SJSA1 (cell line): ENCODE measurements around the gene PIGQ. TPM values are rescaled to one million over a fixed set of nuclear protein-coding genes. Genes with fewer than 3 reads are reported as not detected.
A peak's percentile ranks its signal among the peaks of the same experiment; 100 is the strongest.

Source experiments
- DNase-seq, 2 experiments: peaks; one replicate each; pipeline ENCODE4 v3.0.0-alpha.2; 2015 to 2020; ENCODE audit warnings: low spot score in 2 of 2, low read depth in 1 of 2
- H3K27ac ChIP-seq: fragments of 250-450 bp; sonication (Bioruptor Pico); 2 replicates; pipeline ENCODE4 v1.5.1; 2020; ENCODE audit warnings: mild to moderate bottlenecking, moderate library complexity
- H3K27me3 ChIP-seq: fragments of 250-450 bp; sonication (Bioruptor Pico); replicated peaks from 2 replicates; pipeline ENCODE4 v1.5.1; 2020; ENCODE audit warnings: mild to moderate bottlenecking, moderate library complexity
- H3K36me3 ChIP-seq: fragments of 250-450 bp; sonication (Bioruptor Pico); 2 replicates; pipeline ENCODE4 v1.5.1; 2020; ENCODE audit warnings: mild to moderate bottlenecking
- H3K4me1 ChIP-seq: fragments of 250-450 bp; sonication (Bioruptor Pico); replicated peaks from 2 replicates; pipeline ENCODE4 v1.6.1; 2021; ENCODE audit warnings: mild to moderate bottlenecking
- H3K4me3 ChIP-seq: fragments of 250-450 bp; sonication (Bioruptor Pico); 2 replicates; pipeline ENCODE4 v1.5.1; 2020; ENCODE audit warnings: mild to moderate bottlenecking
- H3K9me3 ChIP-seq: fragments of 250-450 bp; sonication (Bioruptor Pico); replicated peaks from 2 replicates; pipeline ENCODE4 v1.5.1; 2020; ENCODE audit warnings: mild to moderate bottlenecking
- total RNA-seq: library from RNA; depleted of rRNA; stranded (reverse); fragments of >200 nt; shearing (Covaris generic); gene quantifications from 2 replicates; pipeline ENCODE4 v1.2.3, GENCODE V29; 2014

PIGQ gene
- total RNA-seq, 1 experiment from 2014 or later, result 33.8 TPM

DNA sequence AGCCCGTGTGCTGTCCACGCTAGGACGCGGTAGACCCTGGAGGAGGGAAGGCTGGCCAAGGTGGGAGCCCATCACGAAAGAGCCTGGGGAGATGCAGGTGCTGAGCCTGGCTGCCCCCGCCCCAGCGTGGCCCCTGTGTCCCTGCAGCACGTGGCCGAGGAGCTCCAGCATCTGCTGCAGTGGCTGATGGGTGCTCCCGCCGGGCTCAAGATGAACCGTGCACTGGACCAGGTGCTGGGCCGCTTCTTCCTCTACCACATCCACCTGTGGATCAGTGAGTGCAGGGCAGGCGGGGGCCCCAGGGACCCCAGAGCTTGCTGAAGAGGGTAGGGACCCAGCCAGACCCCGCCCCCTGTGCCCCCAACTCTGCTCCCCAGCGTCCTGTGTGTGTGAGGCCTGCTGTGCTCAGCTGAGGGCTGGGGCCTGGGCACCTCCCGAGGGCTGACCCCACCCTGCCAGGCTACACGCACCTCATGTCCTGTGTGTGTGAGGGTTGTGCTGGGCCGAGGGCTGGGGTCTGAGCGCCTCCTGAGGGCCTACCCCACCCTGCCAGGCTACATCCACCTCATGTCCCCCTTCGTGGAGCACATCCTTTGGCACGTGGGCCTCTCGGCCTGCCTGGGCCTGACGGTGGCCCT lies 8.6 kb downstream of the PIGQ start:
- Histone ChIP-seq H3K9me3 (no peaks in the 10 kb centered on the region), H3K4me3 (no peak overlapping the region), H3K36me3 (peaks cover 28% of the 10 kb centered on the region), H3K27me3 (no peaks in the 10 kb centered on the region), H3K4me1 (no peaks in the 10 kb centered on the region), H3K27ac (no peak overlapping the region)
- no peak for DNase-seq

DNA sequence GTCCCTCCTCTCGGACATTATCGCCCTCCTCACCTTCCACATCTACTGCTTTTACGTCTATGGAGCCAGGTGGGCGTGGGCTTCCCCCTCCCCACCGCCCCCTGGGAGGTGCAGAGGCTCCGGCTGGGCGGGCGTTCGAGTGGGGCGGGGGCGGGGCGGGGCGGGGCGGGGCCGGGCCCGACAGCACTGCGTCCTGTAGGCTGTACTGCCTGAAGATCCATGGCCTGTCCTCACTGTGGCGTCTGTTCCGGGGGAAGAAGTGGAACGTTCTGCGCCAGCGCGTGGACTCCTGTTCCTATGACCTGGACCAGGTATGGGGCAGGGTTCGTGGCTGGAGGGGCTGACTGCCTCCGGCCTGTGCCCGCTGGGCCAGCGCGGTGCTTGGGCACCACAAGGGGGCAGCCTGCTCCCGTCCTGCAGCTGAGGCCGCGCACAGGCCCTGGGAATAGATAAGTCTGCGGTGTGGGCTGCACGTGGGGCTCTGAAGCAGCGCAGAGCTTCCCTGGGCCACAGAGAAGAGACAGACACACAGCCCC lies 9.2 kb downstream of the PIGQ start:
- Histone ChIP-seq H3K9me3 (no peaks in the 10 kb centered on the region), H3K4me1 (no peaks in the 10 kb centered on the region), H3K36me3 (peaks cover 26% of the 10 kb centered on the region), H3K27me3 (no peaks in the 10 kb centered on the region), H3K4me3 (no peak overlapping the region), H3K27ac (no peak overlapping the region)
- no peak for DNase-seq

DNA sequence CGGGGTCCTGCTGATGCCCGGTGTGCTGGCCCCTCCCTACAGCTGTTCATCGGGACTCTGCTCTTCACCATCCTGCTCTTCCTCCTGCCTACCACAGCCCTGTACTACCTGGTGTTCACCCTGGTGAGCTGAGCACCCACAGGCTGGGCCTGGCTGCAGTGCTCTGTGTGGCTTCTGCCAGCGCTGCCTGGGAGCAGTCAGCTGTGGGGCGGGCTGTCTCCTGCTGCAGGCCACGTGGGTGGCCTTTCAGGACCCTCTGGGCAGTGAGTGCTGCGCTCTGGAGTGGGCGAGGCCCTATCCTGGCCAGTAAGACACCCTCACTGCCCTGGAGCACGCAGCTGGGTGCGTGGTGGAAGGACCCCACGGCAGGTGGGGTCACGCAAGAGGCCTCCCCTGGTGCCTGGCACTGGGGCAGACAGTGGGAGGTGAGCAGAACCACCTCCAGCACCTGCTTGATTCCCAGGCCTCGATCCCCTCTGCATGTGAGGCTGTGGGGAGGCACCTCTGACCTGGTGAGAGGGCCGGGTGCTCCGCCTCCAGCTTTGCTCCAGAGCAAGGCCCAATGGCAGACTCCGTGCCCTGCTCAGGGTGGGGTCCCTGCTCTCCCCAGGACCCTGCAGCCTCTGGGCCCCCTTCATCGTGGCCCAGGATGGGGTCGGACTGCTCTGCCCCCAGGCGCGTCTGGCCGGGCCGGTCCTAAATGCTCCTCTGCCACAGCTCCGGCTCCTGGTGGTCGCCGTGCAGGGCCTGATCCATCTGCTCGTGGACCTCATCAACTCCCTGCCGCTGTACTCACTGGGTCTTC lies 10.6 kb downstream of the PIGQ start:
- peaks cover 14% of the 10 kb centered on the region for H3K36me3 ChIP-seq
- 0 out of 2 replicates have a peak, but pooled peaks cover under 1% of the 10 kb centered on the region for H3K27me3 ChIP-seq
- no peak for DNase-seq

DNA sequence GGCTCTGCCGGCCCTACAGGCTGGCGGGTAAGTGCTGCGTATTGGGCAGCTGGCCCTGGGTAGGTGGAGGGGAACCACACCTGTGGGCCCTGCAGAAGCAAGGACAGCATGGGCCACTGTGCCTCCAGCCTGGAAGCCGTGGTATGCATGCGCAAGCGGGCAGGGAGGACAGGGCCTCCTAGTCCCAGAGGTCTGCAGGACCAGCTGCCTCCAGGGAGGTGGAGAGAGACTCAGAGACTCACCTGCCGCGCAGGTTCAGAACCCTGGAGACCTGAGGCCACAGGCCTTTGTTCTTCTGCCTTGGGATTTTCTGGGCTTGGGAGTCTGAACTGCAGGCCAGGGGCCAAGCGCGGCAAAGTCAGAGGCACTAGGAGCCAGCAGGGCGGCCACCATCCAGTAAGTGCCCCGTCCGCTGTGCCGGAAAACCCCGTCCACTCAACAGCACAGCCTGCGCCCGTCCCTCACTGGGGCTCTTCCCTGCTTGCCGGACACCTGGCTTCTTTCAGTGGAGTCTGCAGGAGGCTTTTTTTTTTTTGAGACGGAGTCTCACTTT lies 11.3 kb downstream of the PIGQ start:
- Histone ChIP-seq H3K36me3 (peaks cover 8% of the 10 kb centered on the region), H3K9me3 (no peaks in the 10 kb centered on the region), H3K27me3 (0 out of 2 replicates have a peak, but pooled peaks cover 4% of the 10 kb centered on the region), H3K27ac (no peak overlapping the region), H3K4me3 (no peak overlapping the region), H3K4me1 (no peaks in the 10 kb centered on the region)
- DNase-seq, result no peak

More for the DNA sequence above, 10.6 kb downstream of the PIGQ start:
- H3K9me3 ChIP-seq, result no peaks in the 10 kb centered on the region
- H3K27ac ChIP-seq, result no peak overlapping the region
- no peaks in the 10 kb centered on the region for H3K4me1 ChIP-seq
- H3K4me3 ChIP-seq, result no peak overlapping the region

DNA sequence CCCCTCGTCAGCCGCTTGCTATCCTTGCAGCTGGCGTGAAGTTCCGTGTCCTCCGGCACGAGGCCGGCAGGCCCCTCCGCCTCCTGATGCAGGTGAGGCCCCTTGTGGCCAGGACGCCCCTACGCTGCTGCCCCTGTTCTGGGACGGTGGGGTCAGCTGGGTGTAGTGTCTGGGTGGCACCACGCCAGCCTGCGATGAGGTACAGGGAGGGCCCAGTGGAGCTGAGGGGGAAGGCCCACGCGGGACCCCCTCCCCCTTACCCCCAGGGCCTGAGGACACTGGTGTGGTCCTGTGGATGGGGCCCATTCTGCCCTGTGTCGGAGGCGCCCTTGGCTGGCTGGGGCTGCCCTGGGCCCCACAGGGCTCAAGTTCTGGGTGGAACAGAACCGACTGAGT lies 12.4 kb downstream of the PIGQ start:
- H3K9me3 ChIP-seq, result no peaks in the 10 kb centered on the region
- DNase-seq, result no peak
- 0 out of 2 replicates have a peak, but pooled peaks cover 4% of the 10 kb centered on the region for H3K27me3 ChIP-seq
- peaks cover 3% of the 10 kb centered on the region; the same call in 1 of the 2 replicates for H3K4me1 ChIP-seq
- H3K36me3 ChIP-seq, result peaks cover 2% of the 10 kb centered on the region; the same call in 1 of the 2 replicates
- H3K4me3 ChIP-seq, result no peak overlapping the region
- H3K27ac ChIP-seq, result no peak overlapping the region

DNA sequence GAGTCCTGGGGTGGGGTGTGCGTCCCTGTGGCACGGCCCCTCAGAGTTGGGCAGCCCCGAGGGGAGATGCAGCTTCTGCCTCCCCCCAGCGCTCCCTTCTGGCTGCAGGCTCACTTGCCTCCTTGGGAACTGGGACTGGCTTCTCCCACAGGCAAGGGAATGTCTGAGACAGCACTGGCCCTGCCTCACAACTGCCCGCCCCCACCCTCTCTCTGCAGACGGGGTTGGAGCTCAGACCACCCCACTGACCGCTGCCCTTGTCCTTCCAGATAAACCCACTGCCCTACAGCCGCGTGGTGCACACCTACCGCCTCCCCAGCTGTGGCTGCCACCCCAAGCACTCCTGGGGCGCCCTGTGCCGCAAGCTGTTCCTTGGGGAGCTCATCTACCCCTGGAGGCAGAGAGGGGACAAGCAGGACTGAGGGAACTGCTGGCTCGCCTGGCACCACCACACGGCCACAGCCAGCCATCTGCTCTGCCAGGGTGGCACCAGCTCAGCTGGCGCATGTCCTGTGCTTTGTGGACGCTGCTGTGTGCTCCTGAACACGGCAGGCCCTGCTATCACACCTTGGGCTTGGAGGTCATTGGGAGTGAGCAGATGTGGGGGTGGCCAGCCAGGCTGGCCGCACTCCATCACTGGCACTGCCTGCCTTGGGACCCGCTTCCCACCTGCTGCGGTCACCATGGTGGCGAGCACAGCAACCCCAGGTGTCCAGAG lies 13.0 kb downstream of the PIGQ start:
- Histone ChIP-seq H3K9me3 (no peaks in the 10 kb centered on the region), H3K4me1 (peaks cover 4% of the 10 kb centered on the region), H3K27me3 (0 out of 2 replicates have a peak, but pooled peaks cover 4% of the 10 kb centered on the region), H3K27ac (no peak overlapping the region), H3K36me3 (peaks cover 3% of the 10 kb centered on the region; the same call in 1 of the 2 replicates), H3K4me3 (no peak overlapping the region)
- DNase-seq, result no peak

DNA sequence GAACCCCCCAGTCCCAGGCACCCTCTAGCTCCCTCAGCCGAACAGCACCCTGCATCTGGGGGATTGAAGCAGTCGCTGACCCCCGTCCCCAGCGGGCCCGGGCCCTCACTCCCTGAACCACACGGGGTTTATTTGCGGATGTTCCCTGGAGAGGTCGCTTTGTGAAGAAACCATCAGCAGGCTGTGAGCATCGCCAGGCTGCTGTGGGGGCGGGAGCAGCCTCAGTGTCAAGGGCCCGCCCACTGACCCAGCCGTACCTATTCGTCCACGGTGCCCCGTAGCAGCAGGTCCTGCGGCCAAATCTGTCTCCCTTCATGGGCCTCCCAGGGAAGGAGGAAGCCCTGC lies 13.7 kb downstream of the PIGQ start:
- Histone ChIP-seq H3K4me3 (no peak overlapping the region), H3K27ac (no peak overlapping the region), H3K36me3 (peaks cover 8% of the 10 kb centered on the region; the same call in 1 of the 2 replicates), H3K9me3 (no peaks in the 10 kb centered on the region), H3K27me3 (0 out of 2 replicates have a peak, but pooled peaks cover 4% of the 10 kb centered on the region), H3K4me1 (peaks cover 10% of the 10 kb centered on the region)
- no peak for DNase-seq

DNA sequence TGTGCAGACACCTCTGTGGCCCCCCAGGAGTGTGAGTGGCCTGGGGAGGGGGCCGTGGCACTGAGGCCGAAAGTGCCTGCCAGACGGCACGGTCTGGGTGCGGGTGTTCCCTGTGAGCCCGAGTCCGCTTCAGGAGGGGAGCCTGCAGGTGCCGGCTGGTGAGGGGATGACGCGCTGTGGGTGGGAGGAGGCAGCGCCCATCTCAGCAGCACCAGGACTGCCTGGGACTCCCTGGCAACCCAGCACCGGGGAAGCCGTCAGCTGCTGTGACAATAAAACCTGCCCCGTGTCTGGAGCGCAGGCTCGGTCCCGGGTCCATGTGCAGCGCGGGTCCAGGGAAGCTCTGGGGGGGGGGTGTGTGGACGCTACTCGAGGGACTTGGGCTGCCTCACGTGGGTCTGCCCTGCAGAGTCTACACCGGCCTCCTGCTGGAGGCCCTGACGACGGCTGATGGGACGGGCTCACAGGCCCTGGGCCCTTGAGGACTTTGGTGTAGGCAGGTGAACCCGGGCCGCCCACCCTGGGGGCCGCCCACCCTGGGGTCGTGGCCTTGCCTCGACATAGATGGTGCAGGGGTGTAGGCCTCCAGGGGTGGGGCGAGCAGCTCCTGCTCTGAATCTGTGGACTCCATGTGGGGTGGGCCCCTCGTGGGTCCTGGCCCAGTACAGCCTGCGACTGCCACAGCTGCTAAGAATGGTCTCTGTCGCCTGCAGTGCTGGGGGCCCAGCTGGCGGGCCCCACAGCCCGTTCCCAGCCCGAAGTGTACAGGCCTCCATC lies 14.2 kb downstream of the PIGQ start:
- Histone ChIP-seq H3K9me3 (no peaks in the 10 kb centered on the region), H3K27me3 (0 out of 2 replicates have a peak, but pooled peaks cover 4% of the 10 kb centered on the region)
- no peak for DNase-seq

DNA sequence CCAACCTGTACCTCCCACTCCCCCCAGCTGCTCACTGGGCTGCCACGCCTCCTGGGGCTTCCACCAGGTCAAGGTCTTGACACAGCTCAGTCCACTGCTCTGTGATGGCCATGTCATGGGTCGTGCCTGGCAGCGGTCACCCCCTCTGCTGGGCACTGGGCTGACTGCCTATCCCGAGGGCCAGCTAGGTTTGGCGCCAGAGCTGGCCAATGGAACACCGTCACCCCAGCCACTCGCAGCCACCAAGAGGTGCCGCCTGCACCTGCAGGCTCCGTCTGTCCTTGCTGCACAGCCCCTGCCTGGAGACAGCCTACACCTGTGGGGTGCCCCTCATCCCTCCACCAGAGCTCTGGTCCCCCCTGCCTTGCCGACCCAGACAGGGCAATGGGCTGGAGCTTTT lies 15.6 kb downstream of the PIGQ start:
- Histone ChIP-seq H3K27ac (no peak overlapping the region), H3K4me1 (peaks cover 11% of the 10 kb centered on the region), H3K27me3 (0 out of 2 replicates have a peak, but pooled peaks cover 4% of the 10 kb centered on the region), H3K4me3 (no peak overlapping the region), H3K9me3 (no peaks in the 10 kb centered on the region), H3K36me3 (peaks cover 17% of the 10 kb centered on the region)
- DNase-seq, result no peak

More for the DNA sequence above, 14.2 kb downstream of the PIGQ start:
- Histone ChIP-seq H3K27ac (no peak overlapping the region), H3K36me3 (peaks cover 13% of the 10 kb centered on the region), H3K4me3 (no peak overlapping the region), H3K4me1 (peaks cover 11% of the 10 kb centered on the region)

DNA sequence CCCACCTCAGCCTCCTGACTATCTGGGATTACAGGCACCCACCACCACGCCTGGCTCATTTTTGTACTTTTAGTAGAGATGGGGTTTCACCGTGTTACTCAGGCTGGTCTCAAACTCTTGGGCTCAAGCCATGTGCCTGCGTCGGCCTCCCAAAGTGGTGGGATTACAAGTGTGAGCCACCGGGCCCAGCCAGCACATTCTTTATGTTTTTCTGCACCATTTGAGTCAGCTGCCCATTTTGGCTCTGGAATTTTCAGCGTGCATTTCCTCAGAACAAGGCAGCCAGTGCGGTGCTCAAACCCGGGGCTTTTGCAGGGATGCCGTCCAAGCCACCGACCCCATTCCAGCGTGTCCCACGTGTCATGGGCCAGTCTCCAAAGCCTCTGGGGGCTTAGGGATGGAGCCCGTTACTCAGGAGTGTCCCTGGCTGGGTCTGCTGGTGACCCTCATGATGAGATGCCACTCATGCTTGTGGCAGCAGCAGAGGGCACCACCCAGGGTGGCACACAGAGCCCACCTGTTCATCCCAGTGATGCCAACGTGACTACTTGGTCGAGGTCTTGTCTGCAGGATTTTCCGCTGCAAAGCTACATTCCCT lies 16.4 kb downstream of the PIGQ start:
- H3K4me1 ChIP-seq, result peaks cover 19% of the 10 kb centered on the region
- no peaks in the 10 kb centered on the region for H3K9me3 ChIP-seq
- 0 out of 2 replicates have a peak, but pooled peaks cover 4% of the 10 kb centered on the region for H3K27me3 ChIP-seq
- H3K27ac ChIP-seq, result no peak overlapping the region
- no peak overlapping the region for H3K4me3 ChIP-seq
- DNase-seq, result no peak
- H3K36me3 ChIP-seq, result peaks cover 19% of the 10 kb centered on the region

DNA sequence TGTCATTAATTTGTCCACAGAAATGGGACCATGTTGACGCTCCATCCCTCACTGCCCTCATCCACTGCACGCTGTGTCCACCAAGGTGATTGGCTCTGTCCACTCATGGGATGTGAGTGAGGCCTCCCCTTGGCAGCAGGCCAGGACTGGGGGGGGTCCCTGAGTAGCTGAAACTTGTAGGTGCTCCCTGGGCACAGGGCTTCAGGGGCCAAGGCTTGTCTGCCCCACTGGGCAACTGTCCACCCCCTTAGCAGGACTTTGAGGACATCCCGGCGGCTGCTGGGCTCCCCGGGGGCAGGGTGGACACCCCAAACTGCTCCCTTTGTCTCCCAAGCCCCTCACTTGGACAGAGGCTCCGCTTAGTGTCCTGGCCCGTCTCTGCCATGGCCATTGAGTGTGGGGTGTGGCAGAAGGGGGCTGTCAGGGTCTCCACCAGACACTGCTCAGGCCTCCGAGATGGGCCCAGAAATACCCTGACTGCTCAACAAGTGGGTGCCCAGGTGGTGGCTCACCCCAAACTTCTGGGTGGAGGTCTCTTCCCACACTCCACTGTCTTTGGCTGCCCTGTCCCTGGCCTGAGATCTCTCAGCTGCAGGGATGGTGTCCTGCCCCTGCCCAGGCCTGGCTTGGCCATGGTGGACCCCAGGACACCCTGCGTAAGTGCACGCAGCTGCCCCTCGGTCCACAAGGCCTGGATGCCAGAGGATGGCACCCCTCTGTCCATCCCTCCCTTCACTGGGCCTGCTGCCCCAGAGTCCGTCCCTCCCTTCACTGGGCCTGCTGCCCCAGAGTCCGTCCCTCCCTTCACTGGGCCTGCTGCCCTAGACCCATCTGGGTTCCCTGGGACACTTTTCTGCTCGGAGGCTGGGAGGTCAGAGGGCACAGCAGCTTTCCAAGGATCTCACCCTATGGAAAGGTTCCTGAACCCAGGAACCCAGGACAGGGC lies 17.1 kb downstream of the PIGQ start:
- H3K9me3 ChIP-seq, result no peaks in the 10 kb centered on the region
- H3K36me3 ChIP-seq, result peaks cover 19% of the 10 kb centered on the region
- DNase-seq, result no peak
- H3K4me3 ChIP-seq, result no peak overlapping the region
- H3K27me3 ChIP-seq, result 0 out of 2 replicates have a peak, but pooled peaks cover 4% of the 10 kb centered on the region
- no peak overlapping the region for H3K27ac ChIP-seq
- H3K4me1 ChIP-seq, result peaks cover 21% of the 10 kb centered on the region

DNA sequence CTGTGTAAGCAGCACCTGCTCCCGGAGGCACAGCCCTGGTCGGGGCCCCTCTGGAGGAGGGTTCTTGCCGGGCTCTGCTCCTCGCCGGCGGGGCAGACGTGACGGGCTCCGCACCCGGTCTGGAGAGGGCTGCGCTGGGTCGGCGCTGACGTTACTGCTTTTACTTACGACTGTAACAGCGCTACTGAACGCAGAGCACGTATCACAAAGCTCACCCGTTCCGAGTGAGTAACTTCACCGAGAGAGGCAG lies 18.8 kb downstream of the PIGQ start:
- Histone ChIP-seq H3K27ac (peak overlapping the region; percentile 88), H3K4me1 (peaks cover 21% of the 10 kb centered on the region), H3K4me3 (peak overlapping the region; percentile 93), H3K9me3 (no peaks in the 10 kb centered on the region), H3K36me3 (peaks cover 19% of the 10 kb centered on the region), H3K27me3 (0 out of 2 replicates have a peak, but pooled peaks cover 4% of the 10 kb centered on the region)
- peak; percentile 68 to 69 for DNase-seq
